ENCODE measurements around the gene SLC6A19.

DNA sequence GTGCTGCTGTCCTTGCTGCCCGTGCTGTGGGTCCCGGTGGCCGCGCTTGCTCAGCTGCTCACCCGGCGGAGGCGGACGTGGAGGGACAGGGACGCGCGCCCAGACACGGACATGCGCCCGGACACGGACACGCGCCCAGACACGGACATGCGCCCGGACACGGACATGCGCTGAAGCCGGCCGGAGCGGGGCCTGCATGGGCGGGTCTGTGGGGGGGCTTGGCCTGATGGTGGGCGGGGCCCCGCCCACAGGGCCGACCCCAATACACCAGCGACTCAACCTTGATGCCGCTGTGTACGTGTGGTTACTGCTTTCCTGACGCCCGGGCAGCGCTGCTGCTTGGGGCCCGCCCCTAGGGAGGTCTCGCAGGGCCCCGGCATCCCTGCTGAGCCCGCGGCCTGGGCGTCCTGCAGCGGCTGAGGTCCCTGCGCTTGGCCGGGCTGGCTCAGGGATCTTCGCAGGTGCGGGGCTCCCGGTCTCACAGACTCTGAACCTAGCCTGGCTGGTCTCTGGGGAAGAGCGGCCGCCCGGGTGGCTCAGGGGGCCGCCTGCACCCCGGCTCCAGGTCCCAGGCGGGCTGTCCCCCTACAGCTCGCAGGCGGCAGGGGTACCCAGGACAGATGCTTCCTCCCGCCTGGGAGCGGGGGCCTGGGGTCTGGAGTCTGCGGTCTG, 44.6 kb downstream of the SLC6A19 start:
- TF ChIP-seq POLR2A (IDR thresholded peaks at IDR 0.05; ENCODE audit: low read length) (no peak), GATA1 (IDR thresholded peaks at IDR 0.05; ENCODE audit: low read depth, low read length) (no peak)

All from erythroblast (primary cell).